WTC11 (cell line): ENCODE results near the gene SLC38A4.

ENCODE experiments used
- ATF1 ChIP-seq: sonication (generic); formaldehyde crosslinking; IDR thresholded peaks from 2 replicates; pipeline ENCODE4 v1.8.1; 2023; ENCODE audit warnings: mild to moderate bottlenecking, moderate library complexity, missing genetic modification reagents
- CBFB ChIP-seq: sonication (generic); formaldehyde crosslinking; IDR thresholded peaks from 2 replicates; pipeline ENCODE4 v1.8.1; 2022; ENCODE audit warnings: mild to moderate bottlenecking, low read depth, missing genetic modification reagents
- CTCF ChIP-seq: fragments of 200-600 bp; IDR thresholded peaks from 2 replicates; pipeline ENCODE4 v1.8.0; 2022; ENCODE audit warnings: antibody characterized with exemption
- E2F5 ChIP-seq: sonication (generic); formaldehyde crosslinking; IDR thresholded peaks from 2 replicates; pipeline ENCODE4 v1.8.1; 2022; ENCODE audit warnings: mild to moderate bottlenecking, moderate library complexity, missing genetic modification reagents
- MAX ChIP-seq: sonication (generic); formaldehyde crosslinking; IDR thresholded peaks from 2 replicates; pipeline ENCODE4 v1.8.0; 2022; ENCODE audit warnings: mild to moderate bottlenecking, missing genetic modification reagents
- NFE2L1 ChIP-seq: sonication (generic); formaldehyde crosslinking; IDR thresholded peaks from 2 replicates; pipeline ENCODE4 v1.8.1; 2023; ENCODE audit warnings: missing genetic modification reagents
- NR1H2 ChIP-seq: sonication (generic); formaldehyde crosslinking; IDR thresholded peaks from 2 replicates; pipeline ENCODE4 v1.9.0; 2021; ENCODE audit warnings: mild to moderate bottlenecking, moderate library complexity, missing genetic modification reagents
- OVOL2 ChIP-seq: fragments of 250-450 bp; sonication (Bioruptor Pico); IDR thresholded peaks from 2 replicates; pipeline ENCODE4 v1.9.0; 2021; ENCODE audit warnings: mild to moderate bottlenecking, borderline replicate concordance
- ZNF416 ChIP-seq: fragments of 250-450 bp; sonication (Bioruptor Pico); IDR thresholded peaks from 2 replicates; pipeline ENCODE4 v1.9.0; 2021; ENCODE audit warnings: mild to moderate bottlenecking, inconsistent platforms

- TF ChIP-seq CBFB (CRISPR knock-in tag) (no peak), ZNF416 (CRISPR knock-in tag) (no peak), CTCF (no peak), E2F5 (CRISPR knock-in tag) (no peak), ATF1 (CRISPR knock-in tag) (no peak), MAX (CRISPR knock-in tag) (no peak), OVOL2 (CRISPR knock-in tag) (no peak), NR1H2 (CRISPR knock-in tag) (no peak), NFE2L1 (no peak)
Observed at GRCh38 chr12:46787496-46788055, 38.2 kb downstream of the SLC38A4 start.
